ENCODE data around the gene SLC11A1.

DNA sequence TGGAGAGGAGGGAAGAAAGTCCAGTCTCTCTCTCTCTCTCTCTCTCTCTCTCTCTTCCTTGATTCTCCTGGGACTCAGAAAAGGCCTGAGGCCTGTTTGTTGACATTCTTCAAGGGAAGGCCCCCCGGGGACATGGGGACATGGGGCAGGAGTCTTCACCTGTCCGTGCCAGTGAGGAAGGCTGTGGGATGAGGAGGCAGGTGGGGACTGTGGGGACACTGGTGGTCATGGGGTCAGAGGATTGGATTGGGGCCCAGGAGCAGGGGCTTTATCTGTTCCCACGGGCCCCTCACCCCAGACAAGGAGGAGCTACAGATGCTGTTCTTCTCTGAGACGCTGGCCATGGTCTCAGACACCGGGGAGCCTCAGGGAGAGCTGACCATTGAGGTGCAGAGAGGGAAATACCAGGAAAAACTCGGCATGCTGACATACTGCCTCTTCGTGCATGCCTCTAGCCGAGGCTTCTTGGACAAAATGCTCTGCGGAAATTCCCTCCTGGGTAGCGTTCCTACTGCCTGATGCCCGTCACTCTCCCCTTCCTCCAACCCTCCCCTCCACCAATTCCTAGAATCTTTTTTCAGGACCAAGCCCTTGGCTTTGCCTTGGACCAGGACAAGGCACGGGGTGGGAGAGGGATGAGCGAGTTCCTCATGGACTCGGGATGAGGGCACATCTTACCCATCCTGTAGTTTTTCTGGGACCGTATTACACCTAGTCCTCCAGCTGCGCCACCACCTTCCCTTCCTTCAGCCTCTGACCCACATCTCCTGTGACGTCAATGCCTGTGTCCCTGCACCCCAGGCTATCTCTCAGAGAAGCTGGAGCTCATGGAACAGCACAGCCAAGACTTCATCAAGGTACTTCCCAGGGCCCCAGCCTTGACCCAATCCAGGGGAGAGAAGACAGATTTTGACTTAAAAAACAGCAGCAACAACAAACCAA, 24.6 kb upstream of the SLC11A1 start:
- no peak for TF ChIP-seq EZH2phosphoT487 (IDR thresholded peaks at IDR 0.05; ENCODE audit: borderline replicate concordance, low read depth, low read length)
- TF ChIP-seq, protein P1, sequence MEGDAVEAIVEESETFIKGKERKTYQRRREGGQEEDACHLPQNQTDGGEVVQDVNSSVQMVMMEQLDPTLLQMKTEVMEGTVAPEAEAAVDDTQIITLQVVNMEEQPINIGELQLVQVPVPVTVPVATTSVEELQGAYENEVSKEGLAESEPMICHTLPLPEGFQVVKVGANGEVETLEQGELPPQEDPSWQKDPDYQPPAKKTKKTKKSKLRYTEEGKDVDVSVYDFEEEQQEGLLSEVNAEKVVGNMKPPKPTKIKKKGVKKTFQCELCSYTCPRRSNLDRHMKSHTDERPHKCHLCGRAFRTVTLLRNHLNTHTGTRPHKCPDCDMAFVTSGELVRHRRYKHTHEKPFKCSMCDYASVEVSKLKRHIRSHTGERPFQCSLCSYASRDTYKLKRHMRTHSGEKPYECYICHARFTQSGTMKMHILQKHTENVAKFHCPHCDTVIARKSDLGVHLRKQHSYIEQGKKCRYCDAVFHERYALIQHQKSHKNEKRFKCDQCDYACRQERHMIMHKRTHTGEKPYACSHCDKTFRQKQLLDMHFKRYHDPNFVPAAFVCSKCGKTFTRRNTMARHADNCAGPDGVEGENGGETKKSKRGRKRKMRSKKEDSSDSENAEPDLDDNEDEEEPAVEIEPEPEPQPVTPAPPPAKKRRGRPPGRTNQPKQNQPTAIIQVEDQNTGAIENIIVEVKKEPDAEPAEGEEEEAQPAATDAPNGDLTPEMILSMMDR (conservative IDR thresholded peaks at IDR 0.05; ENCODE audit: low read length) = no peak
